WTC11 (cell line): ENCODE measurements around the gene TMEM121.
"Not testable (repeated sequence)": the region's sequence is repeated elsewhere in the genome, so short reads cannot be mapped to it uniquely, and the experiment has no call there.

Source experiments
- CREB1 ChIP-seq: sonication (generic); formaldehyde crosslinking; IDR thresholded peaks from 2 replicates; pipeline ENCODE4 v1.8.0; 2023; ENCODE audit warnings: mild to moderate bottlenecking, missing genetic modification reagents
- ETV6 ChIP-seq: sonication (generic); formaldehyde crosslinking; IDR thresholded peaks from 2 replicates; pipeline ENCODE4 v1.8.1; 2022; ENCODE audit warnings: mild to moderate bottlenecking, missing genetic modification reagents
- FOXP1 ChIP-seq: sonication (generic); formaldehyde crosslinking; IDR thresholded peaks from 2 replicates; pipeline ENCODE4 v1.8.0; 2022; ENCODE audit warnings: missing genetic modification reagents, mild to moderate bottlenecking, moderate library complexity, borderline replicate concordance
- NR2C2 ChIP-seq: sonication (generic); formaldehyde crosslinking; IDR thresholded peaks from 2 replicates; pipeline ENCODE4 v1.8.0; 2022; ENCODE audit warnings: mild to moderate bottlenecking, missing genetic modification reagents
- TF ChIP-seq, protein P1 (sequence below): fragments of 200-600 bp; IDR thresholded peaks from 2 replicates; pipeline ENCODE4 v1.8.0; 2022; ENCODE audit warnings: antibody characterized with exemption
- TF ChIP-seq, protein P2 (sequence below): sonication (generic); formaldehyde crosslinking; IDR thresholded peaks from 2 replicates; pipeline ENCODE4 v1.8.0; 2022; ENCODE audit warnings: mild to moderate bottlenecking, missing genetic modification reagents
- TF ChIP-seq, protein P3 (sequence below): sonication (generic); formaldehyde crosslinking; IDR thresholded peaks from 2 replicates; pipeline ENCODE4 v1.8.0; 2022; ENCODE audit warnings: mild to moderate bottlenecking, missing genetic modification reagents
- TF ChIP-seq, protein P4 (sequence below): sonication (generic); formaldehyde crosslinking; IDR thresholded peaks from 2 replicates; pipeline ENCODE4 v1.8.1; 2023; ENCODE audit warnings: mild to moderate bottlenecking, missing genetic modification reagents, borderline replicate concordance
- TF ChIP-seq, protein P5 (sequence below): sonication (generic); formaldehyde crosslinking; IDR thresholded peaks from 2 replicates; pipeline ENCODE4 v1.8.1; 2023; ENCODE audit warnings: mild to moderate bottlenecking, missing genetic modification reagents

DNA sequence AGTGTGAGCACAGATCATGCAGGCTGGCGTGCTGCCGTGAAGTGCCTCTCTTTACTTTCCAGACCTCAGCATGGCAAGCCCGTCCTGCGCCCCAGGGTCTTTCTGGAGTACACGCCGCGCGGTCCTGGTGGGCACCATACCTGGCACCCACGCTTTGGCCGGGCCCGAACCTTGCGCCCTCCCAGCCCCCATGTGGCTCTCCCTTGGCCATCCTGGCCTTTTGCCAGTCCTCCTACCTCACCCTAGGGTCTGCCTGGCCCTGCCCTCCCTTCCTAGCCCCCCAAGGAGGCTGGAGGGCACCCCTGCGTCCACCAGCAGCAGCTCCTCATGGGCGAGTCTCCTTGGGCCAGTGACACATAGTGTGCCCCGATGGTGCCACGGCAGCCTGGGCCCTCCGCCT, 48.0 kb downstream of the TMEM121 start:
- TF ChIP-seq, protein P1, sequence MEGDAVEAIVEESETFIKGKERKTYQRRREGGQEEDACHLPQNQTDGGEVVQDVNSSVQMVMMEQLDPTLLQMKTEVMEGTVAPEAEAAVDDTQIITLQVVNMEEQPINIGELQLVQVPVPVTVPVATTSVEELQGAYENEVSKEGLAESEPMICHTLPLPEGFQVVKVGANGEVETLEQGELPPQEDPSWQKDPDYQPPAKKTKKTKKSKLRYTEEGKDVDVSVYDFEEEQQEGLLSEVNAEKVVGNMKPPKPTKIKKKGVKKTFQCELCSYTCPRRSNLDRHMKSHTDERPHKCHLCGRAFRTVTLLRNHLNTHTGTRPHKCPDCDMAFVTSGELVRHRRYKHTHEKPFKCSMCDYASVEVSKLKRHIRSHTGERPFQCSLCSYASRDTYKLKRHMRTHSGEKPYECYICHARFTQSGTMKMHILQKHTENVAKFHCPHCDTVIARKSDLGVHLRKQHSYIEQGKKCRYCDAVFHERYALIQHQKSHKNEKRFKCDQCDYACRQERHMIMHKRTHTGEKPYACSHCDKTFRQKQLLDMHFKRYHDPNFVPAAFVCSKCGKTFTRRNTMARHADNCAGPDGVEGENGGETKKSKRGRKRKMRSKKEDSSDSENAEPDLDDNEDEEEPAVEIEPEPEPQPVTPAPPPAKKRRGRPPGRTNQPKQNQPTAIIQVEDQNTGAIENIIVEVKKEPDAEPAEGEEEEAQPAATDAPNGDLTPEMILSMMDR, result not testable (repeated sequence)
- TF ChIP-seq CREB1 (CRISPR knock-in tag); NR2C2 (CRISPR knock-in tag); ETV6 (CRISPR knock-in tag); FOXP1: not testable (repeated sequence)
- TF ChIP-seq, protein P2, sequence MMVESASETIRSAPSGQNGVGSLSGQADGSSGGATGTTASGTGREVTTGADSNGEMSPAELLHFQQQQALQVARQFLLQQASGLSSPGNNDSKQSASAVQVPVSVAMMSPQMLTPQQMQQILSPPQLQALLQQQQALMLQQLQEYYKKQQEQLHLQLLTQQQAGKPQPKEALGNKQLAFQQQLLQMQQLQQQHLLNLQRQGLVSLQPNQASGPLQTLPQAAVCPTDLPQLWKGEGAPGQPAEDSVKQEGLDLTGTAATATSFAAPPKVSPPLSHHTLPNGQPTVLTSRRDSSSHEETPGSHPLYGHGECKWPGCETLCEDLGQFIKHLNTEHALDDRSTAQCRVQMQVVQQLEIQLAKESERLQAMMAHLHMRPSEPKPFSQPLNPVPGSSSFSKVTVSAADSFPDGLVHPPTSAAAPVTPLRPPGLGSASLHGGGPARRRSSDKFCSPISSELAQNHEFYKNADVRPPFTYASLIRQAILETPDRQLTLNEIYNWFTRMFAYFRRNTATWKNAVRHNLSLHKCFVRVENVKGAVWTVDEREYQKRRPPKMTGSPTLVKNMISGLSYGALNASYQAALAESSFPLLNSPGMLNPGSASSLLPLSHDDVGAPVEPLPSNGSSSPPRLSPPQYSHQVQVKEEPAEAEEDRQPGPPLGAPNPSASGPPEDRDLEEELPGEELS (CRISPR knock-in tag), result not testable (repeated sequence)
- TF ChIP-seq, protein P3, sequence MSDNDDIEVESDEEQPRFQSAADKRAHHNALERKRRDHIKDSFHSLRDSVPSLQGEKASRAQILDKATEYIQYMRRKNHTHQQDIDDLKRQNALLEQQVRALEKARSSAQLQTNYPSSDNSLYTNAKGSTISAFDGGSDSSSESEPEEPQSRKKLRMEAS (CRISPR knock-in tag), result not testable (repeated sequence)
- TF ChIP-seq, protein P4, sequence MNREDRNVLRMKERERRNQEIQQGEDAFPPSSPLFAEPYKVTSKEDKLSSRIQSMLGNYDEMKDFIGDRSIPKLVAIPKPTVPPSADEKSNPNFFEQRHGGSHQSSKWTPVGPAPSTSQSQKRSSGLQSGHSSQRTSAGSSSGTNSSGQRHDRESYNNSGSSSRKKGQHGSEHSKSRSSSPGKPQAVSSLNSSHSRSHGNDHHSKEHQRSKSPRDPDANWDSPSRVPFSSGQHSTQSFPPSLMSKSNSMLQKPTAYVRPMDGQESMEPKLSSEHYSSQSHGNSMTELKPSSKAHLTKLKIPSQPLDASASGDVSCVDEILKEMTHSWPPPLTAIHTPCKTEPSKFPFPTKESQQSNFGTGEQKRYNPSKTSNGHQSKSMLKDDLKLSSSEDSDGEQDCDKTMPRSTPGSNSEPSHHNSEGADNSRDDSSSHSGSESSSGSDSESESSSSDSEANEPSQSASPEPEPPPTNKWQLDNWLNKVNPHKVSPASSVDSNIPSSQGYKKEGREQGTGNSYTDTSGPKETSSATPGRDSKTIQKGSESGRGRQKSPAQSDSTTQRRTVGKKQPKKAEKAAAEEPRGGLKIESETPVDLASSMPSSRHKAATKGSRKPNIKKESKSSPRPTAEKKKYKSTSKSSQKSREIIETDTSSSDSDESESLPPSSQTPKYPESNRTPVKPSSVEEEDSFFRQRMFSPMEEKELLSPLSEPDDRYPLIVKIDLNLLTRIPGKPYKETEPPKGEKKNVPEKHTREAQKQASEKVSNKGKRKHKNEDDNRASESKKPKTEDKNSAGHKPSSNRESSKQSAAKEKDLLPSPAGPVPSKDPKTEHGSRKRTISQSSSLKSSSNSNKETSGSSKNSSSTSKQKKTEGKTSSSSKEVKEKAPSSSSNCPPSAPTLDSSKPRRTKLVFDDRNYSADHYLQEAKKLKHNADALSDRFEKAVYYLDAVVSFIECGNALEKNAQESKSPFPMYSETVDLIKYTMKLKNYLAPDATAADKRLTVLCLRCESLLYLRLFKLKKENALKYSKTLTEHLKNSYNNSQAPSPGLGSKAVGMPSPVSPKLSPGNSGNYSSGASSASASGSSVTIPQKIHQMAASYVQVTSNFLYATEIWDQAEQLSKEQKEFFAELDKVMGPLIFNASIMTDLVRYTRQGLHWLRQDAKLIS (CRISPR knock-in tag), result not testable (repeated sequence)
- TF ChIP-seq, protein P5, sequence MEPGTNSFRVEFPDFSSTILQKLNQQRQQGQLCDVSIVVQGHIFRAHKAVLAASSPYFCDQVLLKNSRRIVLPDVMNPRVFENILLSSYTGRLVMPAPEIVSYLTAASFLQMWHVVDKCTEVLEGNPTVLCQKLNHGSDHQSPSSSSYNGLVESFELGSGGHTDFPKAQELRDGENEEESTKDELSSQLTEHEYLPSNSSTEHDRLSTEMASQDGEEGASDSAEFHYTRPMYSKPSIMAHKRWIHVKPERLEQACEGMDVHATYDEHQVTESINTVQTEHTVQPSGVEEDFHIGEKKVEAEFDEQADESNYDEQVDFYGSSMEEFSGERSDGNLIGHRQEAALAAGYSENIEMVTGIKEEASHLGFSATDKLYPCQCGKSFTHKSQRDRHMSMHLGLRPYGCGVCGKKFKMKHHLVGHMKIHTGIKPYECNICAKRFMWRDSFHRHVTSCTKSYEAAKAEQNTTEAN, result not testable (repeated sequence)
